HG03520 (cell line): ENCODE measurements around the gene MEGF6.

Experiments
- ATAC-seq: cut with Tn5 transposase; IDR thresholded peaks from one replicate; pipeline ENCODE4 v1.9.1; 2021; ENCODE audit warnings: mild to moderate bottlenecking, moderate library complexity; ENCODE audit not compliant: unreplicated experiment

Gene MEGF6

DNA sequence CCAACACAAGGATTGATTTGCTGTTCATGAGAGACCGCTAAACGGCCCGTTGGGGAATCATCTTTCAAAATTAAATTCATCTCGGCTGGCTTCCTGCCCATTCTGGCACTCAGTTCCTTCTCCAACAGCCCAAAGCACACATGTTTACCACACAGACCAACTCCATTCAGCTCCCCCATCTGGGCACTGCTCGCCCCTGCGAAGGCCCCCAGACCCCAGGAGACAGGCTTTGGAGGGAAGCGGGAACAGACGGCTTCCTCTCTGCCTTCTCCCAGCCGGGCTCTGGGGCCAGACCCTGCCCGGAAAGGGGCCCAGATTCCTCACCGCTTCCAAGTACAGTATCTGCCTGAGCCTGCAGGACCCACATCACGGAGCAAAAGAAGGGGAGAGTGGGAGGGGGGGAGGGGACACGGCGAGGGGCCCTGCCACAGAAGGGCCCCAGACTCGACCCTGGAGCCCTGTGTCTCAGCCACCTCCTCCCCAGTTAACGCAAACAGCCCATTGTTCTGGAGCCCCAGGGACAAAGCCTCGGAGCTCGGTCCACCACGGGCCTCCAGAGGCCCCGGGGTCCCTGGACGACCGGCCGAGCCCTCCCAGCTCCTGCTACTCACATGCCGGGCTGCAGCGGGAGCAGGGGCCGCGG lies 660 bp downstream of the MEGF6 start:
- no peak for ATAC-seq

DNA sequence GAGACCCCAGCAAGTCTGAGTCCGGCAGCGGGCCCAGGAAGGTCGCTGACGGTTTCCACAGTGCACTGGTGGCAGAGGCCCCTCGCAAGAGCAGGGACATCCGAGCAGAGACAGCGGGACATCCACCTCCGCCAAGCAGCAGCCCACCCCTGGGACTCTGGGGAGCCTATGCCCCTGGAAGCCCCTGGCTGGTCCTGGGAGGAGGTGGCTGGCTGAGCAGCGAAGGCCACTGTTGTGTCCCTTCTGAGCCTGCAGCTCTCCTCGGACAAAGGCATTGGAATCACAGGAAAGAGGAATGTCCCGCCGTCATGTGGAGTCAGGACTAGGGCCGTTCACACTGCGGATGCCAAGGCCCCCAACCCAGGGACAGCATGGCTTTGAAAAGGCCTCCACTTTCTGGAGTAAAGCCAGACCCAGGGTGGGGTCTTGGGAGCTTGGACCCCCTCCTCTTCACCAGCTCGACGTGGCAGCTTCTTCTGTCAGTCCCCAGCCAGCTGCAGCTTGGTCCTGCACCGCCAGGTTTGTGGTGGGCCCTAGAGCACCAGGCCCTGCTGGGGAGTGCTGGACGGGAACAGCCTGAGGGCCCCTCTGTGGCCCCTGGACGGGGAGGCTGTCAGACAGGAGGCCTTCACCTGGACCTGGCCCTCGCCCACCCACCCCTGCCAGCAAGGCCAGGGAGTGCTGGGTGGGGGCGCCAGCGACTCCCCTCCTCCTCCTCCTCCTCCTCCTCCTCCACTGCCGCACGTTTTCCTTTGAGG lies 1.4 kb downstream of the MEGF6 start:
- ATAC-seq, result no peak

DNA sequence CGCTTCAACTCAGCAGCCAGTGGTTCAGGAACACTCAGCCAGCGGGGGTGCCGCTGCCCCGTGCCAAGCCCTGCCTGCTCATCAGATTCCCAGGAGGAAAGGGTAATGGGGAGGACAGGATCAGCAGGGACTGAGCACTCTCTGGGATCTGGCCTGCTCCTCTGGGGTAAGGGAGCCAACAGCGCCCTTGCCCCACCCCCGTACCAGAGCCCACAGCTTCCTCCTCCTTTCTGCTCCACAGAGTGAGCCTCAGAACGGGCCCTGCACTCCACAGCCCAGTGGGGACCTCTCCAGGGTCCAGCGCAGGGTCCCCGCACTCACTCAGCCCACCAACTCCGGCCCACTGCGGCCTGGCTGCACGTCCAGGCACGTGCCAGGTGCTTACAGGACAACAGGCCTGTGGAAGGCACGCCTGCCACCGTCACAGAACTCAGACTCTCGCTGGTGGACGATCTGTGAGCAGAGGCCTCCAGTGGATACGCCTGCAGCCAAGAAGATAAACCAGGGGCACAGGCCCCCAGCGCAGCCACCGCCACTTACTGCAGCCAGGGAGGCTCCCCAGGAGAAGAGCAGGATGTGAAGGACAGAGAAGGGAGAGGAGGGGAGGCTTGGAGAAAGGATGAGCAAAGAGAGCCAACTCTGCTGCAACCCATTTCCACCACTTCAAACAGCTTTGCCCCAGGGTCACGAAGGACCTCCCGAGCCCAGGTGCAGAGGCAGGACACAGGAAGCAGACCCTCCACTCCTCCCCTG lies 2.1 kb downstream of the MEGF6 start:
- ATAC-seq, result no peak

DNA sequence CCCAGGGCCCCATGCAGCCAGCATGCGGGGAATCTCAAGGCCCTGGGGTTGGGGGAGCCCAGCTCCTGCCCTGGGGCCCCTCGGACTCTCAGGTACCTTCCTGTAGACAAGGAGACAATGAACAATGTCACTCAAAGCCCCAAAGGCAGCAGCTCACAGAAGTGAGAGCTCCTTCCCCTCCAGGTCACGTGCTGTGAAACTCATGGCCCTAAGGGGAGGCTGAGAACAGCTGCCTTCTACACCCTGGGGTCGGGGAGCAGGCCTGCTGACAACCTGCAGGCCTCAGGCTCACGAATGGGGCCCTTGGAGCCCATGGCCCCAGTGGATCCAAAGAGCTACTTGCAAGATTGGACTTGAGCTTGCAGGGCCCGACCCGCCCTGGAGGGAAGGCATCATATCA lies 3.2 kb downstream of the MEGF6 start:
- ATAC-seq, result no peak

DNA sequence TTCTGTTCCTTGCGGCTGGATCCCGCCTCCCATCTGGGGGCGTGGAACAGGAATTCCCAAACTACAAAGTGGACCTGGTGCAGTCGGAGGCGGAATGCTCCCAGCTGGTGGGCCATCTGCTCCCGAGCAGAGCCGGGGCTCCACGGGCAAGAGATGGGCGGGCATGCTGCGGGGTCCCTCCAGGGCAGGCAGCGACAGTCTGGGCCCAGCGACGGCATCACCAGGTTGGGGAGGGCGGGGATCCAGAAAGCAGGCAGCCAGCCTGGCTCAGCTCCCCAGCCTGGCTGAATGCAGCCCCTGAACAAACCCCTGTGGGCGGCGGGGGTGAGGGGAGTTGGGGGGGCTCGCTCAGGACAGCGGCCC lies 3.6 kb downstream of the MEGF6 start:
- no peak for ATAC-seq

DNA sequence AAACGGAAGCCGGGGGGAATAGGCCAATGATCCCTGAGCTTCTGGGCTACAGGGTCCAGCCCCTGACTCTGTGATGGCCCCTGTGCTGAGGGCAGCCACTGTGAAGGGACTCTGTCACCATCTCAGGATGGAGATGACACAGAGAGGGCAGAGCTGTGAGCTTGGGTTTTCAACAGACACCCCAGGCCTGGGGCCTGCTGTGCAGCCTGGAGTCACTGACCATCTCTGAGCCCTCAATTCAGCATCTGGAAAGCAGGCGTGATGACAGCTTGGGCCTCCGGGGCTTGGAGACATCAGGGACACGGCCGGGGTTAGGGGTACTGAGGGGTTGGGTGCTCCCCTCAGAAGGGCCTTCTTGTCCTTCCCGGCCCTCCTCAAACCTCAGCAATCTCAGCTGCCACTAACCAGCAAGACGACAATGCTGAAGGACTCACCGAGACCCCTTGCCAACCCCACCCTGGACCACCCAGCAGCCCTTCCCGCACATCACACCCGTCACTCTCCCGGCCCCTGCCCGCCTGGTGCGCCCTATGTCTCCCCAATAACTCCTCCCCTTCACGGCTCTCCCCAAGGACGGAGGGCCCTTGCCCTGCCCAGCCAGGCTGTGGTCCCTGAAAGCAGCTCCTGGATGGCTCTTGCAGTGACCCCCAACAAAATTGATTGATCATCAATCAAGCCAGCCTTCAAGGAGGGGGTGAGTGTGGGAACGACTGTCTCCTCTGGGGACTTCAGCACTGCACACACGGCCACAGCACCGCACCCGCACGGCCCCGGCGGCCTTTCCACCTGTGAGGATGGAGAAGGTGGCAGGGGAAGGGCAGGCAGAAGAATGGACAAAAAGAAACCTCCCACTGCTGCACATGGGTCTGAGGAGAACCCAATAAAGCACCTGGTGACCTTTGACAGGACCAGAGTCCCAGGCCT lies 4.3 kb downstream of the MEGF6 start:
- no peak for ATAC-seq

DNA sequence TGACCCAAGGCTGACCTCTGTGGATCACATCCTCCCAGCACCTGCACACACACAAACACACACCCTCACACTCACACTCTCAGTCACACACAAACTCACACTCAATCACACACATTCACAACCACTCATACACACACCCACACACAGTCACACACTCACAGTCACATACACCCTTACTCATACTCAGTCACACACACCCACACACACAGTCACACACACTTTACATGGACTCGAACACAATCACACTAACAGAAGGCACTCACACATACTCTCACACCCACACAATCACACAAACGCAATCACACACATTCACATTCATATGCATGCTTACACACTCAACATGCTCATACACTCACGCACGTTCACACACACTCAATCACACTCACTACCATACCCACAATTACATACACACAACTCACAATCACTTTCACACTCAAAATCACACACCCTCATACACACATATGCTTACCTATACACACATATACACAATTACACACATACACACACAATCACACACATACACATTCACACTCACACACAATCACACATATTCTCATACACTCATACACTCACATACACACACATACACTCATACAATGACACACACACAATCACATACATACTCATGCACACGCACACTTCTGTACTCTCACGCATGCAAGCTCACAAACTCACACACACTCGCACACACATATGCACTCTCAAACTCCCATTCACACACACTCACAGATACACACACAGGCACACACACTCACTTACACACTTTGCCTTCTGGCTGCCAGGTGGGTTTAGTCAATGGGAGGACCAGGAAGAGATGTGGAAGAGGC lies 6.1 kb downstream of the MEGF6 start:
- ATAC-seq, result no peak

DNA sequence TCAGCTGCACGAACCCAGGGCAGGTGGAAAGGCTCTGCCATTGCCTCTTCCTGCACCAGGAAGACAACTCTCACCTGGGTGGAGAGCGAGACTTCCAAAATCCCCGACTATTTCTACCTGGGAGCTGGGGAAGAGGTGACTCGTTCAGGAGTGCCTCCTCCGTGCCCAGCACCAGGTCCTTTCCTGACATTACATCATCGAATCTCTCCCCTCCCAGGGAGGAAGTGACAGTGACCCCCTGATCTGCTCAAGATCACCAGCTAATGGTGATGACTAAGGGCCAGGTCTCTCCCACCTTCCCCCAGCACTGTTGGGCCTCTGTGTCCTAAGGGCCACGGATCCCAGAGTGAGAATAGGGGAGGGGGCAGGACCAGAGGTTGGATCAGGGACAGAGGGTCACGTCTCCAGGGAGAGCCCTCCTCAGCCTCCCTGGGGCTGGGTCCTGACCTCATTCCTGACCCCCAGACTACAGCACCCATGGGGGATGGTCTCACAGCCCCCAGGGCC lies 6.8 kb downstream of the MEGF6 start:
- no peak for ATAC-seq

DNA sequence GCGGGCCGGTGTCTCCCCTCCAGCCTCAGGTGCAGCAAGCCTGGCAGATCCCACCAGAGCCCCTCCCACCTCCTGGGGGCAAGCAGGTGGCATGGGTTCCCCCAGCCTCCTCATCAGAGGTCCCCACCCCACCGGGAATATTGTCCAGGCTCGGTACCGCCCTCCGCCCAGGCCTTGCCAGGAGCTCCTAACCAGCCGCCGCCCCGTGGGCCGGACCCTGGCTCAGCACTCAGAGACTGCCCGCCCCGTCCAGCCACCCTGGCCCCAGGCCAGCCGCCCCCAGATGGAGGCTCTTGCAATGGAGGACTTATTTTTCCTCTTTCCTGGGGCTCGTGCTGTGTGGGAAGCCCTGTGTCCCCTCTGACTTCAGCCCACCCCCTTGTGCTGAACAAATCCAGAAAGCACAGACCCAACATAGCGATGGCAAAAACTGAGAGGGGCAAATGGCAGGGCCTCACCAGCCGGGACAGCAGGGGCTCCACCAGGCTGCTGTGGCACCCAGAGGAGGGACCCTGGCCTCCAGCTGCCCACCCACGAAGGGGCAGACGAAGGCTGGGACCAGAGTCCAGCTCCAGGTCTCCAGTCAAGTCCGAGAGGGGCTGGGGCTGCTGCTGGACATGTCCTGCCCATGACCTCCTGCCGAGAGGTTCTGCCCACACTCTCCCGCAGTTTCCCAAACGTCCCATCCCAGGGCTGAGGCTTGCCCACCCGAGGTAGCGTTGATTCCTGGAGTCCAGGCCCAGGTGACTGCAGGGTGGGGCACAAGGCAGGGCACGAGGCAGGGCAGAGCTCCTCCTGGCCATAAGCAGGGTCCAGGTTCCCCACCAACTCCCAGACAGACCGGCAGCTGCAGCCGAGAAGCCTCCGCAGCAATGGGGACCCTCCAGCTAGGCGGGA lies 7.5 kb downstream of the MEGF6 start:
- ATAC-seq, result no peak

DNA sequence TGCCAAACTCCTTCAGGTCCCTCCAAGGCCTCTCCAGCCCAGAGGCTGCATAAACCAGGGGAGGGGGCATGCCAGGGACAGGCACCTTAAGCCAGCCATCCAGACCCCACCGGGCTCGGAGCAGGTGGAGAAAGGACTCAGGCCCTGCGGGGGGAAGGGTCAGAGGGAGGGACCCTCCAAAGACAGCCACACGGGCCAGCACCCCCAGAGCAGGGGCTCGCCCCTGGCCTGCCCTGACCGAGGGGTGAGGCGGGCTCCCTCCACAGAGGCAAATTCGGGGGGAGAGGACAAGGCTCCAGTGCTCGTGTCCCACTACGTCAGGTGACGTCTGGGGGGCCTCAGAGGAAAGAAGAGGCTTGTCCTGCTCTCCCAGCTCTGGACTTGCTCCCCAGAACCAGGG lies 8.2 kb downstream of the MEGF6 start:
- no peak for ATAC-seq

DNA sequence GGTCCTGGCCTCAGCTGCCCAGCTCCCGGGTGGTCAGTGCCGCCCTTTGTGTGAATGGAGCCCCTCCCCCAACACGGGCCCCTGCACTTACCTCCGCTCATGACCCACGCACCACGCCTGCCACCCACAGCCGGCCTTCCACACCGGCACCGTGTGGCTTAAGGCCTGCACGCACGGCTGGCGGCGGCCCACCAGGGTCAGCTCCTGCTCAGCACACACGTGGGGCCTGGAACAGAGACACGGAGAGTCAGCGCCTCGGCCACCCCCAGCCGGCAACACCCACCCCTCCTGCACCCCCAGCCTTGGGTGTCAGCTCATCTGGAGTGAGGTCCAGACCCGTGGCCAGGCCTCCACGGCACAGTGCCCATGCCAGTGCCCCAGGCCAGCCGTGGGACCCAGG lies 8.9 kb downstream of the MEGF6 start:
- ATAC-seq, result no peak

DNA sequence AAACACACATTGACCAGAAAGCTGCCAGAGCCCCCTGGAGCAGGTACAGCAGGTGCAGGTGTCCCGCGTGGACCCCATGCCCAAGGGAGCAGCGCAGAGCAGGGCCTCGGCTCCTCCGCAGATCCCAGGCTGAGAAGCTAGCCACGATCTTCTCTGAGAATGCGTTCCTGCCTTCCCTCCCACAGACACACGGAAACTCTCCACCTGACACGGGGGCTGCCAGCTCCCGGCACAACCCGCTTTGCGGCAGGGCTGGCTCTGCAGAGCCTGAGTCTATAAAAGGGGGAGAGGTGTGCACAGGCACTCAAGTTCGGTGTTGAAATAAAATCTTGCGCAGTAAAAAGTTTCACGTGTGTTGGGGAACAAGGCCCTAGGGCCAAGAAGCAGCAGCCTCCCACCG lies 9.6 kb downstream of the MEGF6 start:
- ATAC-seq, result no peak

DNA sequence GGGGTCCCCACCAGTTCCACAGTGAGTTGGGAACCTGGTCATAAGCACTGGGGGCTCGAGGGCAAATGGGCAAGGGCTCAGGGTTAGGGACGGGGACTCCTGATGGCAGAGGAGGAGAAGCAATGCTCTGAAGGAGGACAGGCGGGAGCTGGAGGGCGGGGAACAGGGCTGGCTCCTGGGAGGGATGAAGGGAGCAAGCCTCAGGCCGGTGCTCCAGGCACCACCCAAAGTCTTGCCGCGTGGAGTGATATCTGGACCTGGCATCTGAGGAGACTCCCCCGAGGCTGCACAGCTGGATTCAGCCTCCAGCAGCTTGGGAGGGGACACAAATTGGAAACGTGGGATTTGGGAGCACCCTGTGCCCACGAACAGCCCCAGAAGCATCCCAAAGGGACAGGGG lies 11.0 kb downstream of the MEGF6 start:
- ATAC-seq, result no peak

DNA sequence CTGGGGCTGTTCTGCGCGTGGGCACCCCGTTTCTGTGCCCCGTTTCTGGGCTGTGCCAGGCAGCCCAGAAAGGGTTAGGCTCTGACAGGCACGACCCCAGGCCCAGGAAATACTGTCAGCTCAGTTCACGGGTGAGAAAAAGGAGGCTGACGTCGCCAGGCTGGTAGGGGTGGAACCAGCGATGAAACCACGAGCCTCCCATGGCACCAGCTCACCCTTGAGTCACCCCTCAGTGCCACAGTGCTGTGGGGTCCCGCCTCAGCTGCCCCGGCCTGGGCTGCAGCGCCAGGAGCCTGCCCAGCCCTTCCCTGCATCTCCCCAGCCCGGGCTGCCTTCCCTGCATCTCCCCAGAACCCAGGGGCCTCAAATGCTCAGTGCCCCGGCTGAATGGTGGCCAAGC lies 11.5 kb downstream of the MEGF6 start:
- ATAC-seq, result no peak

DNA sequence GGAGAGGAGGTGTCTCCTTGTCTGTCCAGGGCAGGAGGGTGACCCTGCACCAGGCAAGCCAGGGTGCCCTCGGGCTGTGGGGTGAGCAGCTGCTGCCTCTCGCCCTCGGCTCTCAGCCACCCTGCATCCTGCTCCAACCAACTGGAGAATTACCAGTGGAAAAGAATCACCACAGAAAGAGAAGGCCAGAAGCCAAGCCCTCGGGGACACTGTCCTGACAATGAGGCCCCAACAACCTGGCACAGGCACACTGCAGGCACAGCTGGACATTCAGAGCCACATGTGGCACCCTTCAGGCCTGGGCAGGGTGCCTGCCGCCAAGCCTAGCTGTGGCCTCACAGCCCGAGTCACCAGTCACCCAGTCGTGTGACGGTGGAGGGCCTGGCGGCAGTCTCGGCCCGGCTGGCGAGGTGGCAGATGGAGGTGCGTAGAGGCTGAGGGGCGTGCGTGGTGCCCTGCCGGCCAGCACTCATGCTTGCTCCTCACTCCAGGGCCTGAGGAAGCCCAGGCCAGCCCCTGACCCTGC lies 12.0 kb downstream of the MEGF6 start:
- no peak for ATAC-seq

DNA sequence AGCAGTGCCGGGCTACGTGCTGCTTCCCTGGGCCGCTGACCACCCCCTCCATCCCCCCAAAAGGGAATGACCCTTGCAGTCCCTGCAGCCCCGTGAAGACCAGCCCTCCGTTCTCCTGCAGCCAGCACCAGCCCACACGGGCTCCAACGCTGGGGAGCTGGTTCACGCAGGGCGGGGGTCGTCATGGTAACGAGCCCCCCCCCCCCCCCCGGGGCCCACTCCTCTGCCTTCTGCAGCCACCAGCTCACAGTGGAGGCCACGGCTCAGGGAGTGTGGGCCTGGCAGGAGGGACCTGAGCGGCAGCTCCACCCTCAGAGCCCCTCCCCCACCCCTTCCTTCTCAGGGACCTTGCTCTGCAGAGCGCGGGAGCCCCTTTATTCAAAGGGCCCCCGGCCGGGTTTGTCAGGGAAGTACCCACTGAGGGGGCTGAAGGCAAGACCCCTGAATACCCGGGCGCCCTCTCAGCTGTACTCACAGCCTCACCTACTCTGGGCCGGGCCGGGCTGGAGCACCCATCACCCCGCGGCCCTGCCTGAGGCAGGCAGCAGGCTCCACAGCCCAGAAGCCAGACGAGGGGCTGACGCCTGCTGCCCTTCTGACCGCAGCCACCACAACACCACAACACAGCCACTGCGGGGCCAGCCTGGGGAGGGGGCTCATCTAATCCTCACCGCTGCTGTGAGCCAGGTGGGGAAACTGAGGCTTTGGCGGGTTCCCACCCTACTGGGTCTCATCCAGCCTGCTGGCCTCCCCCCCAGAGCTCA lies 12.6 kb downstream of the MEGF6 start:
- no peak for ATAC-seq

DNA sequence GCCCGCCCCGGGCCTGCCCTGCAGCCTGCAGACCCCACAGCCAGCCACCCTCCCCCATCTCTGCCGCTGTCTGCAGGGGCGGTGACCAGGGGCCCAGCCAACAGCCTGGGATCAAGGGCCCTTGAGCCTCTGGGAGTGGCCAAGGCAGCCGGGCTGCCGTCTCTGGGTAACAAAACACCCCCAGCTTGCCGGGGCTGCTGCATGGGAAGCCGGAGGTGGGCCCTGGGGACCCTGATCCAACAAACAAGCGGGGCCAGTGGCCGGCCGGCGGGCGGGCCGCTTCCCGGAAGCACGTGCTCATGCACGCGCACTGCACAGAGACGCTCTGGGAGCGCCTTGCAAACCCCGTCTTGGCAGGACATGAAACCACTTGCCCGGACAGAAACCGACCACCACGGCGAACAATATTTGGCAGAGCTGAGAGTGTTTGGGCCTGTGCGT lies 13.2 kb downstream of the MEGF6 start:
- ATAC-seq, result no peak

DNA sequence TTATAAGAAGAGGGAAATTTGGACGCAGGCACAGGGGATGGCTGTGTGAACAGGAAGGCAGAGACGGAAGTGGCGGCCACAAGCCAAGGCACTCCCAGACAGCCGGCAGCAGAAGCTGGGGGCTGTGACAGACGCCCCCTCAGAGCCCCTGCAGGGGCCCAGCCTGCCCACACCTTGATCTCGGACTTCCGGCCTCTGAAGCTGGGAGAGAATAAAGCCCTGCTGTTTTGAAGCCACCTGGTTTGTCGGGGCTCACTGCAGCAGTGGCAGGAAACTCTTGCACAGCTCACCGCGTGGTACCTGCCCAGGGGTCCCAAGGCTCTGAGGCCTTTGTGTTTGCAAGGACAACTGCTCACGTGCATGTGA lies 13.7 kb downstream of the MEGF6 start:
- ATAC-seq, result no peak
